ENCODE data around the gene SH2D7. TPM values are rescaled to one million over a fixed set of nuclear protein-coding genes. Genes with fewer than 3 reads are reported as not detected.
A peak's percentile ranks its signal among the peaks of the same experiment; 100 is the strongest.

Gene SH2D7
- total and polyA plus RNA-seq, 2 donors (not counting 3 experiments of a cell fraction or from before 2014, with no cell fraction given), result not detected

GRCh38 chr15:78147566-78147965, 55.2 kb downstream of the SH2D7 start:
- Histone ChIP-seq H3K9me1 (replicated peaks; ENCODE audit: control insufficient read depth, extremely low read depth, insufficient read depth, low read length) (no peaks in the 10 kb centered on the region), H4K20me1 (replicated peaks; ENCODE audit: control insufficient read depth, extremely low read depth, insufficient read depth, low read length) (no peaks in the 10 kb centered on the region), H3K4me3 (replicated peaks in 1 of 3; ENCODE audit: insufficient read depth in 1 of 3, low read depth in 1 of 3, low read length in 3 of 3) (no peak overlapping the region), H3K27ac (ENCODE audit: insufficient read depth, low read depth, low read length) (no peak overlapping the region), H2AFZ (ENCODE audit: low read depth, low read length) (no peak overlapping the region), H3K79me2 (ENCODE audit: control insufficient read depth, insufficient read depth, low read length) (peaks cover 16% of the 10 kb centered on the region), H3K4me2 (ENCODE audit: insufficient read depth, low read length) (no peak overlapping the region), H3K27me3 (ENCODE audit: control insufficient read depth in 2 of 2, insufficient read depth in 2 of 2, low read length in 2 of 2) (no peaks in the 10 kb centered on the region), H3K9me3 (replicated peaks; ENCODE audit: control insufficient read depth, insufficient read depth, low read length) (no peaks in the 10 kb centered on the region), H3K9ac (replicated peaks; ENCODE audit: extremely low read depth, insufficient read depth, low read length) (no peak overlapping the region), H3K36me3 (ENCODE audit: control insufficient read depth in 2 of 2, extremely low read depth in 1 of 2, insufficient read depth in 2 of 2, low read length in 2 of 2) (no peaks in the 10 kb centered on the region), H3K4me1 (ENCODE audit: control insufficient read depth, extremely low read depth, insufficient read depth, low read length) (peaks cover 11% of the 10 kb centered on the region)
- ChIA-PET POLR2A (no interaction called here), CTCF (no interaction called here)
- no TSS peak for BruUV-seq (replicated peaks)
- no peak for FAIRE-seq
- dilution Hi-C loops (cut with MboI; ENCODE audit: extremely low pct_ligation_motif_present, low sequenced_read_pairs), result no loop called here
- intact Hi-C loops (cut with micrococcal nuclease), result no loop called here
- DNase-seq (ENCODE audit: low read depth, low spot score), result no peak
- TF ChIP-seq JUN (IDR thresholded peaks at IDR 0.05; ENCODE audit: borderline replicate concordance, insufficient read depth, insufficient read length, low read depth) (no peak), GATA2 (IDR thresholded peaks at IDR 0.05; ENCODE audit: insufficient read depth, insufficient read length, low read depth, low read length) (no peak), POLR2AphosphoS5 (IDR thresholded peaks at IDR 0.05; ENCODE audit: insufficient read depth, low read depth, low read length) (no peak), MYC (IDR thresholded peaks at IDR 0.05; ENCODE audit: low read depth, low read length) (no peak)
- TF ChIP-seq, protein P1, sequence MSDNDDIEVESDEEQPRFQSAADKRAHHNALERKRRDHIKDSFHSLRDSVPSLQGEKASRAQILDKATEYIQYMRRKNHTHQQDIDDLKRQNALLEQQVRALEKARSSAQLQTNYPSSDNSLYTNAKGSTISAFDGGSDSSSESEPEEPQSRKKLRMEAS (IDR thresholded peaks at IDR 0.05; ENCODE audit: insufficient read depth, insufficient read length), result no peak

DNA sequence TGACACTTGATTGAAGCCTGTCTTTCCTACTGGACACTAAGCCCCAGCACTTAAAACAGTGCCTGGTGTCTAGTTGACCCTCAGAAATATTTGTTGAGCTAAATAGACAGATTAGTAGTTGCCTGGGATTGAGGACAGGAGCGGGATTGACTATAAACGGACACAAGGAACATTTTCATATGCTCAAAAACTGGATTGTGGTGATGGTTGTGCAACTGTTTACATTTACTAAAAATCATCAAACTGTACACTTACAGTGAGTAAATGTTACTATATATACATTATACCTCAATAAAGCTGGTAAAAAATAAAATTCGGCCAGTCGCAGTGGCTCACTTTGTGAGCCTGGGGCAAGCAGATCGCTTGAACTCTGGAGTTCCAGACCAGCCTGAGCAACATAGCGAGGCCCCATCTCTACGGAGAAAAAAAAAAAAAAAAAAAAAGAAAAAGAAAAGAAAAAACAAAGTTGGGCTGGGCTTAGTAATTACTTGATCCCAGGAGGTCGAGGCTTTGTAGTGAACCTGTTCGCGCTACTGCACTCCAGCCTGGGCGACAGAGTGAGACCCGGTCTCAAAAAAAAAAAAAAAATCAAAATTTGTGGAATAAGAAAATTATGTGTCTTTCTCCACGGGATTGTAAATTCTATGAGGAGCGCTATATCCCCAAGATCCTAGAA, 56.2 kb downstream of the SH2D7 start:
- no peak for DNase-seq (ENCODE audit: low read depth, low spot score)
- FAIRE-seq, result no peak
- no peaks in the 10 kb centered on the region for H3K9me1 ChIP-seq (replicated peaks; ENCODE audit: control insufficient read depth, extremely low read depth, insufficient read depth, low read length)
- H2AFZ ChIP-seq (ENCODE audit: low read depth, low read length), result peak overlapping the region; percentile 90
- H3K9ac ChIP-seq (replicated peaks; ENCODE audit: extremely low read depth, insufficient read depth, low read length), result peak overlapping the region; percentile 91
- peak overlapping the region; percentile 81 for H3K27ac ChIP-seq (ENCODE audit: insufficient read depth, low read depth, low read length)
- dilution Hi-C loops (cut with MboI; ENCODE audit: extremely low pct_ligation_motif_present, low sequenced_read_pairs), result no loop called here
- H4K20me1 ChIP-seq (replicated peaks; ENCODE audit: control insufficient read depth, extremely low read depth, insufficient read depth, low read length), result no peaks in the 10 kb centered on the region
- TF ChIP-seq JUN (IDR thresholded peaks at IDR 0.05; ENCODE audit: borderline replicate concordance, insufficient read depth, insufficient read length, low read depth) (no peak), EZH2 (IDR thresholded peaks at IDR 0.05; ENCODE audit: borderline replicate concordance, low read depth, low read length, severe bottlenecking) (no peak), GATA2 (IDR thresholded peaks at IDR 0.05; ENCODE audit: insufficient read depth, insufficient read length, low read depth, low read length) (no peak), MYC (IDR thresholded peaks at IDR 0.05; ENCODE audit: low read depth, low read length) (no peak), FOS (IDR thresholded peaks at IDR 0.05; ENCODE audit: borderline replicate concordance, insufficient read depth, low read length) (no peak), POLR2AphosphoS5 (IDR thresholded peaks at IDR 0.05; ENCODE audit: insufficient read depth, low read depth, low read length) (no peak), POLR2A (IDR thresholded peaks at IDR 0.05; ENCODE audit: low read depth, low read length) (no peak)
- TF ChIP-seq, protein P2, sequence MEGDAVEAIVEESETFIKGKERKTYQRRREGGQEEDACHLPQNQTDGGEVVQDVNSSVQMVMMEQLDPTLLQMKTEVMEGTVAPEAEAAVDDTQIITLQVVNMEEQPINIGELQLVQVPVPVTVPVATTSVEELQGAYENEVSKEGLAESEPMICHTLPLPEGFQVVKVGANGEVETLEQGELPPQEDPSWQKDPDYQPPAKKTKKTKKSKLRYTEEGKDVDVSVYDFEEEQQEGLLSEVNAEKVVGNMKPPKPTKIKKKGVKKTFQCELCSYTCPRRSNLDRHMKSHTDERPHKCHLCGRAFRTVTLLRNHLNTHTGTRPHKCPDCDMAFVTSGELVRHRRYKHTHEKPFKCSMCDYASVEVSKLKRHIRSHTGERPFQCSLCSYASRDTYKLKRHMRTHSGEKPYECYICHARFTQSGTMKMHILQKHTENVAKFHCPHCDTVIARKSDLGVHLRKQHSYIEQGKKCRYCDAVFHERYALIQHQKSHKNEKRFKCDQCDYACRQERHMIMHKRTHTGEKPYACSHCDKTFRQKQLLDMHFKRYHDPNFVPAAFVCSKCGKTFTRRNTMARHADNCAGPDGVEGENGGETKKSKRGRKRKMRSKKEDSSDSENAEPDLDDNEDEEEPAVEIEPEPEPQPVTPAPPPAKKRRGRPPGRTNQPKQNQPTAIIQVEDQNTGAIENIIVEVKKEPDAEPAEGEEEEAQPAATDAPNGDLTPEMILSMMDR (IDR thresholded peaks at IDR 0.05; ENCODE audit: extremely low read depth in 1 of 2, insufficient read depth in 1 of 2, low read depth in 1 of 2, low read length in 2 of 2), result no peak
- TF ChIP-seq, protein P1 (IDR thresholded peaks at IDR 0.05; ENCODE audit: insufficient read depth, insufficient read length), result no peak
- H3K79me2 ChIP-seq (ENCODE audit: control insufficient read depth, insufficient read depth, low read length), result peaks cover 21% of the 10 kb centered on the region
- H3K36me3 ChIP-seq (ENCODE audit: control insufficient read depth in 2 of 2, extremely low read depth in 1 of 2, insufficient read depth in 2 of 2, low read length in 2 of 2), result no peaks in the 10 kb centered on the region
- H3K9me3 ChIP-seq (replicated peaks; ENCODE audit: control insufficient read depth, insufficient read depth, low read length), result no peaks in the 10 kb centered on the region
- peak overlapping the region; percentile 100 for H3K4me2 ChIP-seq (ENCODE audit: insufficient read depth, low read length)
- POLR2A ChIA-PET, result interaction anchor here (0.6 kb wide), 1 partner anchor 151 kb away, joined by 3 read pairs; the partner anchor contains the start of gene SKIC8
- intact Hi-C loops (cut with micrococcal nuclease), result loop anchor here (1.0 kb wide), 3 partner anchors 17 to 290 kb away; partner anchors contain the start of genes CIB2, IREB2 and SKIC8
- TSS peak; percentile 86 for BruUV-seq (replicated peaks)
- no peaks in the 10 kb centered on the region for H3K27me3 ChIP-seq (ENCODE audit: control insufficient read depth in 2 of 2, insufficient read depth in 2 of 2, low read length in 2 of 2)
- peaks cover 11% of the 10 kb centered on the region for H3K4me1 ChIP-seq (ENCODE audit: control insufficient read depth, extremely low read depth, insufficient read depth, low read length)
- peak overlapping the region; percentile 54 to 94 (median 71) for H3K4me3 ChIP-seq (replicated peaks in 1 of 3; ENCODE audit: insufficient read depth in 1 of 3, low read depth in 1 of 3, low read length in 3 of 3)
- CTCF ChIA-PET, result interaction anchor here (1.4 to 3.5 kb wide), 6 partner anchors 9 to 47 kb away, joined by 3 to 26 read pairs (median 8); partner anchors contain the start of gene CIB2
